GOT3 (cell line): ENCODE results near the gene TRPV4.

Experiments
- DNase-seq: peaks from one replicate; lab custom pipeline; 2025; ENCODE audit warnings: mixed read lengths; lab: John Stamatoyannopoulos, UW

TRPV4 gene

GRCh38 chr12:109804820-109805761, 28.1 kb downstream of the TRPV4 start:
- DNase-seq = no peak

DNA sequence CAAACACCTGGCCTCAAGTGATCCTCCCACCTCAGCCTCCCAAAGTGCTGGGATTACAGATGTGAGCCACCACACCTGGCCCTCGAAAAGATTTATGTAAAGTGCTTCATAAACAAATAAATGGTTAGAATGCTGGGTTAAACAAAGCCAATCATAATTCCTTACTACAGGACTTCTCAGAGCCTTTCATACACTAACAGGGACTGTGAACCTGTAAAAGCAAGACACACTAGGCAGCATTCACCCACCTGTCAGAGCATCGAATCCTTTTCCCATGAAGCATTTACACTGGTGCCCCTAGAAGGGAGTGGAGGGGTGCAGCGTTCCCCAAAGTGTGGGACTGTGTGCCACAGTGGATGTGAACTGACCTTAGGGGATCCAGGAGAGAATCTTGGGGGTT, 29.5 kb downstream of the TRPV4 start:
- DNase-seq = no peak

DNA sequence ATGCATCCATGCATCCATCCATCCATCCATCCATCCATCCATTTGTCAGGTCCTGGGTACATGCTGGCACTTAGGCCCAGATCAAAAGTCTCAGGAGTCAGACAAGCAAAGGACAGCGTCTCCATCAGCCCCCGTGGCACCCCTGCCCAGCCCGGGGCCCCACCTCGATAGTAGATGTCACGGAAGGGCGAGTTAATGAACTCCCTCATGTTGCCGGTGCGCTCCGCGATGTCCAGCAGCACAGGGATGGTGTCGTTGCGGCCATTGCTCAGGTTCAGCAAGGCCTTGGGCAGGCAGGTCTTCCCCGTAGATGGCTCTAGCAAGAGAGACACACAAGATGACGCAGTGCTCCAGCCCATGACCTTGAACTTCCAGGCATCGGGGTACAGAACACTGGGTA, 30.4 kb downstream of the TRPV4 start:
- no peak for DNase-seq

DNA sequence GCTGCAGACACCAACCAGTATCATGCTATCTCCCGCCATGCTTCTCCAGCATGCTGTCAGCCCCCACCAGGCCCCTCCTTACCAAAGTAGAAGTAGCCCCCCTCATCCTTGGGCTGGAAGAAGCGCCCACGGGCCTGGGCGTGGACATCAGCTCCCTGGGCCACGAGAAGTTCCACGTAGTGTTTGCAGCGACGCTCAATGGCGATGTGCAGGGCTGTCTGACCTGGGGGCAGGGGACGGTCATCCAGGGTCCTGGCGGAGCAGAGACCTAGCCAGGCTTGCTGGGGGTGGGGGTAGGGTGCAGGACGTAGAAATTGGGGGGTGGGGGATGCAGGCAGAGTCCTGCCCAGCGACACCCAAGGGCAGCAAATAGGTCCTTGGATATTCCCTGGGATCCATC, 32.7 kb downstream of the TRPV4 start:
- DNase-seq = no peak

GRCh38 chr12:109798691-109799090, 34.5 kb downstream of the TRPV4 start:
- no peak for DNase-seq

DNA sequence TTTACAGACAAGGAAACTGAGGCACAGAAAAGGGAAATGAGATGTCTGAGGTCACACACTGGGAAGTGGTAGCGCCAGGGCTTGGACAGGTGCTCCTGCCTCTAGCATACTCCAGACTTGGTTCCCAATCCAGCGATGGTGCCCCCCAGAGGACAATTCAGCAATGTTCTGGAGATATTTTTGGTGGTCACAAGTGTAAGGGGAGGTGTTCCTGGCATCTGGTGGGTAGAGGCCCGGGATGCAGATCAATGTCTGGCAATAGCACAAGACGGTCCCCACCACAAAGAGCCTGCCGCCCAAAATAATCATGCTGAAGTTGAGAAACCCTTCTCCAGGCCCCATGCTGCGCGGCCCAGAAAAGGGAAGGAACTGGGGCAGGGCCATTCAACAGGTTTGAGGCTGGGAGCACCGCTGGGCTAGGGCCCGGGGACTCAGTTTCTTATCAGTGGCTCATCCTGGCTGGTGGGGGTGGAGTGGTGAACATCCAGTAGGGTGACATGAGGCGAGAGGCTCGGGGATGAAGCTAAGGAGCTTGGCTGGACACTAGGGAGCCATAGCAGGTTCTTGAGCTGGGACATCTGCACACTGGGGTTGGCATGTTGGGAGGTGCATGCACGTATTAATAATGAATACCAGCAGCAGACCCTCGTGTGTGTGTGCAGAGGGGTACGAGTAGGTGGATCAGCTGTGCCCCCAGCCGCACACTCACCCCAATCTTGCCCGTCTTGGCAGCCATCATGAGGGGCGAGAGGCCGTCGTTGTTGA, 35.1 kb downstream of the TRPV4 start:
- DNase-seq = no peak

DNA sequence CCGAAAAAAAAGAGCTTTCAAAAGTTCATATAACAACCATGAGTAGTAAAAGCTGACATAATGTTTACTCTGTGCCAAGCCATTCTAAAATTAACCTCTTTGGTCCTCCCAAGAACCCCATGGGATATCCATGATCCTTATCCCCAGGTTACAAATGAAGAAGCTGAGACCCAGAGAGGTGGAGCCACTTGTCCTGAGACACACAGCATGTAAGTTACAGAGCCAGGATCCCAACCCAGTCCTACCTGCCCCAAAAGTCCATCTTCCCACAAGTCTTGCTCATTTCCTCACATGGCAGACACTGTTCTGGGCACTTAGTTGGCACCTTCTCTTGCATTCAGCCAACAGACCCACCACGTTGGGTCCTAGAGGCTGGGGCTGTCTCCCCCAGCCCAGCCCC, 37.1 kb downstream of the TRPV4 start:
- DNase-seq = no peak

DNA sequence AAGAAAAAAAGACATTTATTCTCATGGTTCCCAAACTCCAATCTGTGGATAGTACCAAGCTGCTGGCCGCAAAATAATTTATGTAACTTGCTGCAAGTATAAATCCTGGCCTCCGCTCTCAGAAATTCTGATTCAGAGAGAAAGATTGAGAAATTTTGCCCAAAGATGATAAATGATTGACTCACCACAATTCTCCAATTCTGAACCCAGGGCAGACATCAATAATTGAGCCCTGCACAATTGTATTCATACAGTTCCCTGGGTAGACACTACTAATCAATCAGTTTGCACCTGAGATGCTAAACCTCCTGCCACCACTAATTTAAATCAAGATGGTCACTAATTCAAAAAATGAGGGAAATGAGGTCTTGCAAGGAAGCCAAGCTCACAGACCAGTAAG, 38.2 kb downstream of the TRPV4 start:
- no peak for DNase-seq

DNA sequence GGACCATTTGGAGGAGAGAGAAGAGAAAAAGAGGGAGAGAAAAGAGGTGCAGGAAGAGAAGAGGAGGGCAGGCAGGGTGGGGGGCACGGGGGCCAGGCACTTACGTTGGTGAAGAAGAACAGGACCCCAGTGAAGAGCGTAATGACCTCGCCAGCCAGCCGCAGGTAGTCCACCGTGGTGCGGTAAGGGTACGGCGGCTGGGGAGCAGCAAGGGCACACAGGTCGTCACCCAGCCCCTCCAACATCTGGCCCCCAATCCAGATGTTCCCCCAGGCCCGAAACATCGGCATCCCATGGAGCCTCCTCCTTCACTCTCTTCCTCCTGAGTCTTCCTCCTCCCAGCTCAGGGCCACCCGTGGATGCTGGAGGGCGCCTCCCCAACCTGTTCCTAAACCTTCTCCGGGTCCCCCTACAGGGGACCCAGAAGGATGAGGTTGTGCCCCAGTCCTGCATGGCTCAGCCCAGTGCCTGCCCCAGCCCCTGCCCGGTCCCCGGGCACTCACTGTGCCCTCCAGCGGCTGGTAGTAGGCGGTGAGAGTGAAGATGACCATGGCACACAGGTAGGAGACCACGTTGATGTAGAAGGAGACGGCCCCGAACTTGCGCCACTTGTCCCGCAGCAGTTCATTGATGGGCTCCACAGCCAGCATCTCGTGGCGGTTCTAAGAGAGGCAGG, 39.2 kb downstream of the TRPV4 start:
- DNase-seq = no peak

- DNase-seq = no peak
Observed at GRCh38 chr12:109793411-109793810, 39.8 kb downstream of the TRPV4 start.

GRCh38 chr12:109792992-109793391, 40.2 kb downstream of the TRPV4 start:
- DNase-seq = no peak

GRCh38 chr12:109789526-109790048, 43.6 kb downstream of the TRPV4 start:
- DNase-seq = no peak

DNA sequence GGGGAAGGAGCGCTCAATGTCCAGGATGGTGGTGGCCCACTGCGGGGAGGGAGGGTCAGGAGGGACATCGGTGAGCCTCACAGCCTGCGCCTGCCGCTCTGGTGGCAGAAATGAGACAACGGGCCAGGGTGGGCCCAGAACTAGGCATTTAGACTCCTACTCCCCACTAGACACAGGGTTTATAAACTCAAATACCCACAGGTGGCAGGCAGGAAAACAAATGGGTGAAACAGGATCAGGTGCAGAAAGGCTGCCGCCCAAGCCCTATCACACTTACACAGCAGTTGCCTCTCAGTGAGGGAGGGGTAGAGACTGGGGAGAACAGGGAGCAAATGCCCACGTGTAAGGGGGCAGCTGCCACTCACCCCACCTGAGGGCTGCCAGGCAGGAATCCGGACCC, 46.4 kb downstream of the TRPV4 start:
- DNase-seq = no peak

DNA sequence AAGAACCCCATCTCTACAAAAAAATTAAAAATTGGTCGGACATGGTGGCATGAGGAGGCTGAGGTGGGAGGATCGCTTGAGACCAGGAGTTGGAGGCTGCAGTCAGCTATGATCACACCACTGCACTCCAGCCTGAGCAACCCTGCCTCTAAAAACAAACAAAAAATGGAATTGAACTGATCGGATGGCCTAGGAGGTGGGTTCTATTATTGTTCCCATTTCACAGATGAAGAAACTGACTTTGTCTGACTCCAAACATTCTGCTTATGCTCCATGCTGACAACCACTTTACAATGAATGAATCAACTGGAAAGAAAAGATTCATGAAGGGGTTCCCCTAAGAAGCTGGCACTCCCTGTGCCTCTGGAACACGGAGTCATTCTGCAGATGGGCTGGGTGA, 47.3 kb downstream of the TRPV4 start:
- no peak for DNase-seq

DNA sequence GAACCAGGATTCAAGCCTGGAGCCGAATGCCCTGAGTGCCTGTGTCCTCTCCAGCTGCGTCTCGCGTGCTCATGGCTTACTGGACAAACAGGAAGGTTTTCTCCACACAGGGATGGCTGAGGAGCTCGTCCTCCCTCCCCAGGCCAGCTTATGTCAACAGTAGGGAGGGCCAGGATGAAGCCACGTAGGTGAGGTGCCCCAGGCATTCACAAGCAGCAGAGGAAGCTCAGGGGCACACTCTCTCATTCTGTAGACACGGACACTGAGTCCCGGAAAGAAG, 49.3 kb downstream of the TRPV4 start:
- no peak for DNase-seq

GRCh38 chr12:109783135-109783964, 49.8 kb downstream of the TRPV4 start:
- DNase-seq = no peak

DNA sequence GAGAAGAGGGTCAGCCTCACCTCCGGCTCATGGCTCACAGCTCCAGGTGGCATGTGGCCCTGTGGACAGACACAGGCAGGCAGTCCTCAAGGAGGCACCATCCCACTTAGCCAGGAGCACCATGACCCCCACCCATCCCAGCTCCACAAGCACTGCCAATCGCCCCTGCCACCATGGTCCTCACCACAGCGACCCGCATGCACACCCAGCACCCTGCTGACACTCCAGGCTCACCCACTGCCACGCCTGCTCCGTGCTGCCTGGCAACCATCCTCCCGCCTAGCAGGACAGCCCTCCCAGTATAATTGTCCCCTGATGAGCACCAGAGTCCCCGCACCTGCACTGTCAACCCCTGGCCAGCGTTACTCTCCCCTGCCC, 50.9 kb downstream of the TRPV4 start:
- DNase-seq = no peak

DNA sequence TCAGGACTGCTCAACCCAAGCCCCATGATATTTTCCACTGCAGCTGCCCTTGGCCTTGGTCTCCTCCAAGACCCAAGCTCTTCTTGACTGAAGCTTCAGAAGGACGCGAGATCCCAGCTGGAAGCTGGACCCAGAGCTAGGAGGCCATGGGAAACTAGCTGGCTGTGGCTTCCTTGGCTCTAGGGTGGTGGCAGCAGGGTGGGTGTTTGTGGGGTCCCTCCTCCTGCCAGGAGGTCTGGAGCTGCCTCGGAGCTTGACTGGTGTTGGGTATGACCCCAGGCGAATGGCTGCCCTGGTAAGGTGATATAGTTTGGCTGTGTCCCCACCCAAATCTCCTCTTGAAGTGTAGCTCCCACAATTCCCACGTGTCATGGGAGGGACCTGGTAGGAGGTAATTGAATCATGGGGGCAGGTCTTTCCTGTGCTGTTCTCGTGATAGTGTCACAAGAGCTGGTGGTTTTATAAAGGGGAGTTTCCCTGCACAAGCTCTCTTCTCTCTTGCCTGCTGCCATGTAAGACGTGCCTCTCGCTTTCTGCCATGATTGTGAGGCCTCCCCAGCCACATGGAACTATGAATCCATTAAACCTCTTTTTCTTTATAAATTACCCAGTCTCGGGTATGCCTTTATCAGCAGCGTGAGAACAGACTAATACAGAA, 51.4 kb downstream of the TRPV4 start:
- DNase-seq = no peak

- no peak for DNase-seq
Observed at GRCh38 chr12:109779382-109779781, 53.8 kb downstream of the TRPV4 start.

DNA sequence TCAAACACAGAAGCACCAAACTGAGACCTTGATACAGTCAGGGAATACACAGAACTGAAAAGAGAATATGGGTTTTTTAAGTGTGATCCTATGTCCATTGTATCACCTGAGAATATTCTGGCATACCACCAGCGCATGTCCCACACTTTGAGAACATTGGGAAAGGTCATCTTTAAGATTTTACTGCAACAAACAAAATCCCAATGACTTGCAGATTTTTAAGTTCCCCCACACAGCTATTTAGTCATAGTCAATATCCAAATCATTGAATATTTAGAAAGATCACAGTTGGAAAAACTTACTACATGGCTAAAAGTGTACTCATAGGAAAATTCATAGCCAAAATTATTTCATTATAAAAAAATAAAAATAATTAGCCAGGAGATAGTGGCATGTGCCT, 54.5 kb downstream of the TRPV4 start:
- DNase-seq = no peak

GRCh38 chr12:109777544-109777943, 55.7 kb downstream of the TRPV4 start:
- DNase-seq = no peak
